ENCODE data around the gene SASH3.
"Not testable (repeated sequence)": the region's sequence is repeated elsewhere in the genome, so short reads cannot be mapped to it uniquely, and the experiment has no call there.

The SASH3 gene

DNA sequence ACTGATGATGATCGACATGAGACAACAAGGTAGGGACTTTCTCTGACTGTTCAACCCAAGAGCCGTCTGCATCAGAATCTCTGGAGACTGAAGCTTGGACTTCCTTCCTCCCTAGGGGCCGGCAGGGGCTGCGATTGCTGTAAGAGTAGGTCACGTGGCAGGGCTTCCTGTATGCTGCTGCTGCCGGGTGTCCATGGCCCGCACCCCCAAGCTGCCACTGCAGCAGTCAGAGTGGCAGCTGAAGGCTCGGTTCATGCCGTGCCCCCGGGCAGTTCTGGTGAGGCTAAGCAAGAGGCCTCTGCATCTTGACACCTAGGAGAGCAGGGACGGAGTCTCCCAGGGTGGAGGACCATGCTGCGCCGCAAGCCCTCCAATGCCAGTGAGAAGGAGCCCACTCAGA lies at the start of gene SASH3:
Gene SASH3, plus strand, starts transcription at position 203 of the 400 bp plus-strand sequence. Its CDS starts 149 bp downstream, at position 352.
- DNase-seq = peak in 1 of 2 experiments; percentile 21

GRCh38 chrX:129731228-129731627 lies 48.5 kb upstream of the SASH3 start:
- DNase-seq = no peak

GRCh38 chrX:129732857-129733256 lies 46.9 kb upstream of the SASH3 start:
- DNase-seq = no peak

DNA sequence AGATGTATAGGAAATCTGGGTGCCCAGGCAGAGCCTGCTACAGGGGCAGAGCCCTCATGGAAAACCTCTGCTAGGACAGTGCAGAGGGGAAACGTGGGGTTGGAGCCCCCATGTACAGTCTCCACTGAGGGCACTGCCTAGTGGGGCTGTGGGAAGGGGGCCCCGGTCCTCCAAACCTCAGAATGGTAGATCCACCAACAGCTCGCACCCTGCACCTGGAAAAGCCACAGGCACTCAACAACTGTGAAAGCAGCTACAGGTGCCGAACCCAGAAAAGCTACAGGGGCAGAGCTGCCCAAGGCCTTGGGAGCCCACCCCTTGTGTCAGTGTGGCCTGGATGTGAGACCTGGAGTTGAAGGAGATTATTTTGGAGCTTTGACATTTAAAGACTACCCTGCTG lies 46.4 kb upstream of the SASH3 start:
- DNase-seq = no peak

GRCh38 chrX:129736491-129736890 lies 43.3 kb upstream of the SASH3 start:
- no peak for DNase-seq

- DNase-seq = no peak
Observed at GRCh38 chrX:129737916-129738315, 41.8 kb upstream of the SASH3 start.

- no peak for DNase-seq
Observed at GRCh38 chrX:129738466-129739308, 41.1 kb upstream of the SASH3 start, which contains the start of gene XPNPEP2. XPNPEP2 (plus strand) TSS chrX:129738979; CDS start chrX:129739214, 235 bp downstream.

DNA sequence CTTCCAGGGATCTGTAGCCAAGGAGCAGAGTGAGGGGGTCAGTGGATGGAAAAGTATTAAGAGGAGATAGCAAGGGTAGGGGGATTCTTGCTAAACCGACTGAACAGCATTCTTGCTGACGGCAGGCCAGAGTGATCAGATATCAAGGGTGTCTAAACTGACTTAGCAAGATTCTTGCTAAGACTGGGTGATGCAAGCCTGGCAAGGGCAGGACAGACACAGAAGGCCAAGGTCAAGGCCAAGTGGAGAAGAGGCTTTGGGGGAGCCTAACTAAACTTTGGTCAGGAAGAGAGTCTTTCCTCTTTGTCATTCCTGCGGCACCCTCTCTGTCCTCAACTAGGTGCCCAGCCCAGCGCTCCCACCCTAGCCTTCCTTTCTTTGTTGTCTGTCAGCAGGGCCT lies 40.2 kb upstream of the SASH3 start:
- DNase-seq = no peak

GRCh38 chrX:129741880-129742758 lies 37.6 kb upstream of the SASH3 start:
- DNase-seq = no peak

- not testable (repeated sequence) for DNase-seq
Observed at GRCh38 chrX:129742759-129743152, 37.0 kb upstream of the SASH3 start.

- no peak for DNase-seq
Observed at GRCh38 chrX:129743821-129744220, 35.9 kb upstream of the SASH3 start.

GRCh38 chrX:129744861-129745321 lies 34.9 kb upstream of the SASH3 start:
- peak; percentile 9 to 12 for DNase-seq

- DNase-seq = no peak
Observed at GRCh38 chrX:129746557-129747470, 32.9 kb upstream of the SASH3 start.

DNA sequence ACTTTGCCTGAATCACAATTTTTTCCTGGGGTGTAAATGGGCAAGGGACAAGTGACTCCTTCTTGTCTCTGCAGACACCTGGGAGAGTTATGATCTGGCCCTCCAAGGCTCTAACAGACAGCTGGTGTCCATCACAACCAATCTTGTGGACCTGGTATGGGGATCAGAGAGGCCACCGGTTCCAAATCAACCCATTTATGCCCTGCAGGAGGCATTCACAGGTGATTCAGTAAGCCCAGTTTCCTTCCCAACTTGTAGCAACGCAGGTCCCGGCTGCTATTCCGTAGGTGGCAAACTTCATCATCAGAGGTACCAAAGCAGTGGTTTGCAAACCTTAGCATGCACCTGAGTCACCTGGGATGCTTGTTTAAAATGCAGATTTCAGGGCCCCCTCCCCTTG lies 32.2 kb upstream of the SASH3 start:
- no peak for DNase-seq

DNA sequence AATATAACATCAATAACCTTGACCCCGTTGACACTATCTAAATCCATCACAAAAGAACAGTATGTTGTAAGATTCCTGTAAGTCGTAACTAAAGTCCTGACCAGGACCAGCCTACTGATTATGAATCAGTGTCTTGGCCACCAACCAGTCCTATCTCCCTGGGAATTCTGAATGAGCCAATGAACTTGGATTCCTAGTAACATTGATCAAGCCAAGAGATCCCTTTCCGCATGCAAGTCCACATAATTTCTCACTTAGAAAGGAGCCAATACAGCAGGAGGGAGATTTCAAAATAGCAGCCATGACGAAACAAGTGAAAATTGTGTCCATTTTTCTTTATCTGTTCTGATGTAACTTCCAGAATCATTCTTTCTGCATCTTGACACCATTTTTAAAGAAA lies 31.4 kb upstream of the SASH3 start:
- no peak for DNase-seq

DNA sequence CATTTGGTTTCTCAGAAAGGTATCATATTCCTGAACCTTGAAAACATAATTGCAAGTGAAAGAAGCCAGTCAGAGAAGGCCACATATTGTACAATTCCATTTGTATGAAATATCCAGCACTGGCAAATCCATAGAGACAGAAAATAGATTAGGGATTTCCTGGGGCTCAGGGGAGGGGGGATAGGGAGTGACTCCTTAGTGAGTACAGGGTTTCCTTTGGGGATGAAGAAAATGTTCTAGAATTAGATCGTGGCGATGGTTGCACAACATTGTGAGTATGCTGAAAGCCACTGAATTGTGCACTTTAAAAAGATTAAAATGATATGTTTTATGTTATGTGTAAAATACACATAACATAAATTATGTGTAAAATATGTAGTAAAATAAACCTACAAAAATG lies 30.7 kb upstream of the SASH3 start:
- DNase-seq = no peak

DNA sequence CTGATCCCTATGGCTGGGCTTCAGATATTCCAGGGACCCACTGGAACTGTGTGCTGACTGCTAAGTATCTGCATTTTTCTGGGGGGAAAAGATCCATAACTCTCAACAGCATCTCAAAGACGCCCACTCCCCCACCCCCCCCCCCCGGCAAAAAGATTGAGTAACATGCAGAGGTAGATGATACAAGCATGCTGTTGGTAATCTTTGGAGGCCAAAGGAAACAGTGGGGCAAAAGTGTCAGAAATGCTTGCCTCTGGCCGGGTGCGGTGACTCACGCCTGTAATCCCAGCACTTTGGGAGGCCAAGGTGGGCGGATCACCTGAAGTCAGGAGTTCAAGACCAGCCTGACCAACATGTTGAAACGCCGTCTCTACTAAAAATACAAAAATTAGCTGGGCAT lies 28.8 kb upstream of the SASH3 start:
- no peak for DNase-seq

GRCh38 chrX:129754056-129755024 lies 25.4 kb upstream of the SASH3 start:
- no peak for DNase-seq

DNA sequence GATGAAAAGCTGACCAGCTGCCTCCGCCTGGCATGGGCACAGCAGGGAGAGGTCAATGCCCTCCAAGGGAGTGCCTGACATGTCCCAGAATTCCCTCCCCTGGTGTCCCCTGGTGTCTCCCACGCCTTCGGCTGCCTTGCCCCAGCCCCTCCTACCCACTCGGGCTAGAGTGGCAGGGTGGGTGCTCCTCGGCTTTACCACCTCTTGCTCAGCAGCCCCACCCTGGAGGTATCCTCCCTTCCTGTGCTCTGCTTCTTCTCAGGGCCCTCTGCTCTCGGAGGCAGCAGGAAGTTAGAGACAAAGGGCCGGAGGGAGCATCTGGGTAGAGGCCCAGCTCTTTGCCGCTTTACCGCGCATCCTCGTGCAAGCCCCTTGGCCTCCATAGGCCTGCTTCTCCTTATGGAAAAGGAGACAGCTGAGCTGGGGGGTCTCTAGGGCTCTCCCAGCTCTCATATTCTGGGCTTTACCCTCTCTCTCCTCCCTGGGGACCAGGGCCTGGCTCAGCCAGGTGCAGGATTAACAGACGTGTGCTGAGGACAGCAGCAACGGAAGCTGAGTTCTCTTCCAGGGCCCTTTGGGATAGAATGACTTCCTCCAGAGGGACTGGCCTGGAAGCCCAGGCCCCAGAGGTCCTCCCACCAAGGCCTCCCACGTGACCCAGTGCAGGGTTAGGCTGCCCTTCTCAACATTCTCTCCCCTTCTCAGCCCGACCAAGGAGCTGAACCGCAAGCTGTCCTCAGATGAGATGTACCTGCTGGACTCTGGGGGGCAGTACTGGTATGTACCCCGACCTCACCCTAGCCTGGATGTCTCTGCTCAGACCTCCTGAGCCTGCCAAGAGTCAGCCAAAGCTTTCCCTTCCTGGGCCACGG lies 23.7 kb upstream of the SASH3 start:
- no peak for DNase-seq

GRCh38 chrX:129759576-129760061 lies 20.1 kb upstream of the SASH3 start:
- DNase-seq = peak; percentile 30 to 37

All from activated CD4-positive, alpha-beta T cell treated with anti-CD3 and anti-CD28 coated beads, Interleukin-2, amount 50 U/mL, for 4 hours (primary cell).